Spleen (tissue), 11 donors: ENCODE measurements around the gene HDAC8. TPM values are rescaled to one million over a fixed set of nuclear protein-coding genes. Genes with fewer than 3 reads are reported as not detected.

ENCODE experiments used
- DNase-seq: peaks from one replicate; pipeline ENCODE4 v3.0.0-alpha.2; 2020
- H3K27ac ChIP-seq, 8 donors: fragments of 200-600 bp; sonication (generic) in 7 of 8; 1 replicate in 4 of 8; 2 replicates in 4 of 8; pipeline versions ENCODE4 v1.5.0 to v1.8.0; 2016 to 2021; ENCODE audit warnings: inconsistent platforms in 4 of 8, mild to moderate bottlenecking in 4 of 8, moderate library complexity in 1 of 8
- H3K27me3 ChIP-seq, 7 donors: fragments of 200-600 bp; sonication (generic) in 6 of 7; replicated peaks in 1 of 7; 1 replicate in 4 of 7; 2 replicates in 3 of 7; pipeline versions ENCODE4 v1.5.0 to v1.8.0; 2016 to 2021; ENCODE audit warnings: inconsistent platforms in 3 of 7, mild to moderate bottlenecking in 1 of 7
- H3K36me3 ChIP-seq, 6 donors: fragments of 200-600 bp; sonication (generic) in 5 of 6; 1 replicate in 4 of 6; 2 replicates in 2 of 6; pipeline versions ENCODE4 v1.5.0 to v1.8.0; 2016 to 2021; ENCODE audit warnings: inconsistent platforms in 2 of 6
- H3K4me1 ChIP-seq, 6 donors: fragments of 200-600 bp; sonication (generic) in 5 of 6; 1 replicate in 3 of 6; 2 replicates in 3 of 6; pipeline versions ENCODE4 v1.5.0 to v1.8.0; 2016 to 2021; ENCODE audit warnings: inconsistent platforms in 3 of 6
- H3K4me3 ChIP-seq, 8 donors: fragments of 200-600 bp; sonication (generic) in 7 of 8; 1 replicate in 4 of 8; 2 replicates in 4 of 8; pipeline versions ENCODE4 v1.5.0 to v1.8.0; 2016 to 2021; ENCODE audit warnings: inconsistent platforms in 4 of 8, mild to moderate bottlenecking in 4 of 8, moderate library complexity in 2 of 8
- H3K9me3 ChIP-seq, 8 donors: fragments of 200-600 bp; sonication (generic) in 7 of 8; 1 replicate in 4 of 8; 2 replicates in 4 of 8; pipeline versions ENCODE4 v1.5.0 to v1.8.0; 2016 to 2021; ENCODE audit warnings: inconsistent platforms in 4 of 8
- POLR2A ChIP-seq, 3 donors: fragments of 450-650 bp; IDR thresholded peaks; one replicate each; pipeline ENCODE4 v1.5.1; 2017; ENCODE audit warnings: antibody characterized with exemption in 3 of 3, mild to moderate bottlenecking in 1 of 3
- POLR2AphosphoS5 ChIP-seq, 3 donors: sonication (generic); formaldehyde crosslinking; IDR thresholded peaks; one replicate each; pipeline ENCODE4 v1.5.1; 2017; ENCODE audit warnings: antibody characterized with exemption in 3 of 3
- WGBS, 5 donors: extraction: QIAGEN DNeasy Blood & Tissue Kit in 3 of 5; methylation state at CpG; one replicate each; pipeline versions ENCODE4 v1.1.5 to v1.1.7; 2013 to 2018; 5-methylcytosine and 5-hydroxymethylcytosine counted together
- intact Hi-C: fragments of 100-400 bp; cut with DNase I; formaldehyde crosslinking; loops from one replicate; pipeline ENCODE4 v1.15.0; 2023; ENCODE audit warnings: low total_unique reads
- polyA plus RNA-seq, 3 donors: library from polyadenylated mRNA; stranded (reverse); fragments of 200-250 nt; gene quantifications; one replicate each; pipeline ENCODE4 v1.2.1, GENCODE V29; 2013
- total RNA-seq, 7 donors: library from RNA; depleted of rRNA in 3 of 7; stranded (reverse); fragments of >200 nt in 3 of 7; fragmentation: NEBNext Ultra II Directional in 4 of 7; extraction: Animal tissue kit (Norgen Biotek cat#: 25700) in 4 of 7; gene quantifications; one replicate each; pipeline versions ENCODE4 v1.1.0 to v1.2.1, GENCODE V29; 2016 to 2021
- TF ChIP-seq, protein P1 (sequence below), 11 experiments: fragments of 200-600 bp in 7 of 11; fragments of 450-650 bp in 4 of 11; sonication (generic) in 4 of 11; IDR thresholded peaks in 8 of 11; conservative IDR thresholded peaks in 3 of 11; 1 replicate in 7 of 11; 2 replicates in 4 of 11; pipeline versions ENCODE4 v1.4.0 to v1.8.0; 2016 to 2021; ENCODE audit warnings: antibody characterized with exemption in 11 of 11, inconsistent platforms in 4 of 11, mild to moderate bottlenecking in 1 of 11
- donor health status: healthy with polysubstance abuse.
- donor health status: DM: no; HTN: no; CAD: no; lungs with moderate emphysema.
- donor health status: DM: no; HTN: no; CAD: no.
- donor health status: Bipolar disorder and iron deficiency.
- donor health status: healthy.
- donor health status: DM: no; HTN: no; CAD: no.
- donor health status: DM: yes; HTN: yes; CAD: no.

HDAC8 gene
- total and polyA plus RNA-seq, 10 donors, result 15.6 to 54.6 (median 33.5) TPM

DNA sequence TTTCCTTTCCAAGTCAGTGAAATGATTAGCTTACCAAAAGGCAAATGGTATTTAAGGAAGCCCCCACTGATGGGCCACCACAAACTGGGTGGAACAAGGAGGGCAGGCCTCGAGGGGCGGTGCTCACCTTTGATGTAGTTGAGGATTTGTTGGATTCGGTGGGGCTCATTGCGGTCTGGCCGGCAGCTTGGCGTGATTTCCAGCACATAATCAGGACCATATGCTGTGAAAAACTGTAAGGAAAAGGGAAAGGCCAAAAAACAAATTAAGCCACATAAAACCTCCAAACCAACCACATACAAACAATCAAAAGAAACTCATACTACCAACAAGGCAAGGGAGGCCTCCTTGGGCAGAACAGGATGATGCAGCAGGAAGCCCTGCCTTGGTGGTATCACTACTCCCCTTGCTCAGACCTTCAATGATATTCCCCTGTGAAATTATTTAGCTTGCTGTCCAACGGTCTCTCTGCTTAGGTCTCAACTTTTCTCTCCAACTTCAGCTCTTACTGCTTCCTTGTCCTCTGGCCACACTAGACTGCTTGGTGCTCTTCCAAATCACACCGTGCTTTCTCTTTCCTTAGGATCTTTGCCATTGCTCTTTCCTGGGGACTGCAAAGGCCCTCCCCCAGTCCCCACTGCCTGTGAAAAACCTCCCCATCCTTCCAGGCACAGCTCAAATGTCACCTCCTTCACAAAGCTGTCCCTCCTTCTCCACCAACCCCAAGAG, 220.9 kb downstream of the HDAC8 start:
- WGBS, 5 donors, result 74 to 94% (median 91%) methylated on average over 8 of the region's 8 CpGs
- DNase-seq, result no peak
- Histone ChIP-seq H3K27me3 (no peaks in the 10 kb centered on the region), H3K36me3 (peaks cover 0 to 47% (median 4%) of the 10 kb centered on the region in 6 donors), H3K4me3 (no peak overlapping the region), H3K9me3 (no peaks in the 10 kb centered on the region), H3K4me1 (no peaks in the 10 kb centered on the region), H3K27ac (no peak overlapping the region)
- TF ChIP-seq POLR2A (IDR thresholded peaks at IDR 0.05) (no peak), POLR2AphosphoS5 (IDR thresholded peaks at IDR 0.05) (no peak)
- TF ChIP-seq, protein P1, sequence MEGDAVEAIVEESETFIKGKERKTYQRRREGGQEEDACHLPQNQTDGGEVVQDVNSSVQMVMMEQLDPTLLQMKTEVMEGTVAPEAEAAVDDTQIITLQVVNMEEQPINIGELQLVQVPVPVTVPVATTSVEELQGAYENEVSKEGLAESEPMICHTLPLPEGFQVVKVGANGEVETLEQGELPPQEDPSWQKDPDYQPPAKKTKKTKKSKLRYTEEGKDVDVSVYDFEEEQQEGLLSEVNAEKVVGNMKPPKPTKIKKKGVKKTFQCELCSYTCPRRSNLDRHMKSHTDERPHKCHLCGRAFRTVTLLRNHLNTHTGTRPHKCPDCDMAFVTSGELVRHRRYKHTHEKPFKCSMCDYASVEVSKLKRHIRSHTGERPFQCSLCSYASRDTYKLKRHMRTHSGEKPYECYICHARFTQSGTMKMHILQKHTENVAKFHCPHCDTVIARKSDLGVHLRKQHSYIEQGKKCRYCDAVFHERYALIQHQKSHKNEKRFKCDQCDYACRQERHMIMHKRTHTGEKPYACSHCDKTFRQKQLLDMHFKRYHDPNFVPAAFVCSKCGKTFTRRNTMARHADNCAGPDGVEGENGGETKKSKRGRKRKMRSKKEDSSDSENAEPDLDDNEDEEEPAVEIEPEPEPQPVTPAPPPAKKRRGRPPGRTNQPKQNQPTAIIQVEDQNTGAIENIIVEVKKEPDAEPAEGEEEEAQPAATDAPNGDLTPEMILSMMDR (IDR thresholded peaks at IDR 0.05 in 8 of 11, conservative IDR thresholded peaks at IDR 0.05 in 3 of 11), result no peak
- intact Hi-C loops, result no loop called here

DNA sequence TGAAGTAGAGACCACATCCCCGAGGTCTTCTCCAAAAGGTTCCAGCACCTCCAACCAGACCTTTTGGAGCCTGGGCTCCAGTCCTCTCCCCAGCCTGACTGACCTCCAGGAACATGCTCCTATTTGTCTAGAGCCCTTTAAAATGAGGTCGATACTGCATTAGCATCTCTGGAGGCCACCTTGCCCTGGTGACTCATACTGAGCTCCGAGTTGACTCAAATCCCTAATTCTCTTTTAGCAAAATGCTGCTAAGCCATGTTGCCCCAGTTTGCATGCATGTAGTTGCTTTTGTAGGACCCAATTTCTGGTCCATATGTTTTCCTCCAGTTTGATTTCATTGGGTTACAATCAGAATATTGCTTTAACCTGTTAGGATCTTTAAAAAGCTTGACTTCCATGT, 223.5 kb downstream of the HDAC8 start:
- no peak overlapping the region for H3K27ac ChIP-seq
- TF ChIP-seq POLR2AphosphoS5 (IDR thresholded peaks at IDR 0.05) (no peak), POLR2A (IDR thresholded peaks at IDR 0.05) (no peak)
- TF ChIP-seq, protein P1 (IDR thresholded peaks at IDR 0.05 in 8 of 11, conservative IDR thresholded peaks at IDR 0.05 in 3 of 11), result no peak
- 62 to 88% (median 75%) methylated on average over 2 to 3 of the region's 3 CpGs for WGBS, 5 donors
- intact Hi-C loops, result no loop called here
- no peaks in the 10 kb centered on the region for H3K27me3 ChIP-seq
- peaks cover 0 to 47% (median 4%) of the 10 kb centered on the region in 6 donors for H3K36me3 ChIP-seq
- no peaks in the 10 kb centered on the region for H3K4me1 ChIP-seq
- H3K4me3 ChIP-seq, result no peak overlapping the region
- H3K9me3 ChIP-seq, result no peaks in the 10 kb centered on the region
- DNase-seq, result no peak

DNA sequence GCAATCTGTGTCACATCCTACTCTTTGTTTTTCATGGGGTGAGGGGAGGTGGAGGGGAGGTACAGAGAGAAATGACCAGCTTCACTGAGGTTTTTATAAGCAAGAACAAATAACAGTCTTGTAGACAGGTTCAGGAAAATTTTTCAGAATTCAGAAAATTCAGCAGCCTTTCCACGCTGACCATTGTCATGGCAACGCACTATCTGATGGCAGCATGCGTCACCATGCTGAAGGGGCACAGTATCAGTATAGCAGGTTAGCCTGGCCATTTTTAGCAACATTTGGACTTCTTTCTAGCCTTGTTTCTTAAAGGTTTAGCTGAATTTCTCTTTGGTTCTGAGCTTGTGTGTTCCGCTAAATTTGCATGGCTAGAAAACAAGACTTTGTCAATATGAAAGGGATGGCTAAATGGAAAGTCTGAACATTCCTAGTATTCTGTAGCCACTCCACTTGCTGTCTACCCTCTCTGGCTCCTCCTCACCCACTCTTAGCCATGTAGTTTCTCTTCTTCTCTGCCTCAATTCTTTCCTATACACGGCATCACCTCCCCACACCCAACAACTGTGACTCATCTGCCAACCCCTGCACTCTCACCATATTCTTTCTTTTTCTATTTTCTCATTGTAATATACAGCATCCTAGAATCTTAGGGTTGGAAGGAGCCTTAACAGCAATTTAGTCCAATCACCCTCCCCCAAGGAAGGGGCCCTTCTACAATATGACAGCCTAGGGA, 224.2 kb downstream of the HDAC8 start:
- Histone ChIP-seq H3K9me3 (no peaks in the 10 kb centered on the region), H3K36me3 (peaks cover 0 to 47% (median 4%) of the 10 kb centered on the region in 6 donors), H3K4me3 (no peak overlapping the region), H3K27me3 (no peaks in the 10 kb centered on the region), H3K4me1 (no peaks in the 10 kb centered on the region), H3K27ac (no peak overlapping the region)
- intact Hi-C loops, result no loop called here
- TF ChIP-seq POLR2A (IDR thresholded peaks at IDR 0.05), result no peak
- TF ChIP-seq, protein P1 (IDR thresholded peaks at IDR 0.05 in 8 of 11, conservative IDR thresholded peaks at IDR 0.05 in 3 of 11), result no peak
- TF ChIP-seq POLR2AphosphoS5 (IDR thresholded peaks at IDR 0.05), result no peak
- WGBS, 5 donors, result 76 to 96% (median 92%) methylated on average over 5 of the region's 5 CpGs
- no peak for DNase-seq

DNA sequence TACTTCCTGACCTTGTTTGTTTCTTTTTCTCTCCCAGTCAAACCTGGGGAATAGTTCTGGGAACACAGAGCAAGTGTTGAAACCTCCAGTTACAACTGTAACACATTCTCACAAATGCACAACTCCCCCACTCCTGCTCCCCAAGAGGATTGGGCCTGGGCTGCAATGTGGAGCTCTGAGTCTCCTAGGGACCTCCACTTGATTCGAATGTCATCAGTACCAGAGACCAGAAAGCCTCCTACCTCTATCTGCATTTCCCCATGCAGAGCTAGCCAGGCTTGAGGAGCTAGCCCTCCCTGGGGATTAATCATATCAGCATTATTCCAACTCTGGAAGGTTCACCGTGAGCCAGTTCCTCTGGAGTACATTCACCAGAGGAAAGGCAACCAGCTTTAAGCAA, 225.3 kb downstream of the HDAC8 start:
- H3K4me3 ChIP-seq, result no peak overlapping the region
- intact Hi-C loops, result no loop called here
- 42 to 92% (median 76%) methylated on average over 2 of the region's 2 CpGs; no CpG with 5 or more reads in 1 of the 5 donors for WGBS, 5 donors
- DNase-seq, result no peak
- H3K4me1 ChIP-seq, result no peaks in the 10 kb centered on the region
- H3K36me3 ChIP-seq, result peaks cover 0 to 47% (median 4%) of the 10 kb centered on the region in 6 donors
- no peaks in the 10 kb centered on the region for H3K27me3 ChIP-seq
- TF ChIP-seq POLR2AphosphoS5 (IDR thresholded peaks at IDR 0.05) (no peak), POLR2A (IDR thresholded peaks at IDR 0.05) (no peak)
- TF ChIP-seq, protein P1 (IDR thresholded peaks at IDR 0.05 in 8 of 11, conservative IDR thresholded peaks at IDR 0.05 in 3 of 11), result no peak
- H3K27ac ChIP-seq, result no peak overlapping the region
- no peaks in the 10 kb centered on the region for H3K9me3 ChIP-seq
